H1 (cell line): ENCODE measurements around the gene TMEM236. TPM values are rescaled to one million over a fixed set of nuclear protein-coding genes. Genes with fewer than 3 reads are reported as not detected.

Experiments used
- CTCF ChIA-PET: fragments of 300-600 bp; sonication (Branson Sonifier 250); formaldehyde crosslinking; loops from one replicate; lab custom pipeline; 2021; ENCODE audit not compliant: partially characterized antibody; lab: Charles Lee
- POLR2A ChIA-PET: fragments of 300-600 bp; sonication (Branson Sonifier 250); formaldehyde crosslinking; loops from one replicate; lab custom pipeline; 2021; ENCODE audit warnings: inconsistent platforms; ENCODE audit not compliant: partially characterized antibody; lab: Charles Lee
- DNase-seq, 2 experiments: peaks; one replicate each; pipeline versions ENCODE4 v3.0.0 to v3.0.0-alpha.2; 2010 to 2022; ENCODE audit warnings: low spot score in 2 of 2, low read depth in 1 of 2, mixed read lengths in 1 of 2
- FAIRE-seq: peaks from 2 replicates; lab custom pipeline; 2011; peaks lifted over from hg19 to GRCh38; lab: Jason Lieb, UNC
- H2AFZ ChIP-seq: 2 replicates; pipeline ENCODE4 v1.8.1; 2012; ENCODE audit warnings: low read length, inconsistent platforms
- H2AK5ac ChIP-seq: 2 replicates; pipeline ENCODE4 v1.6.1; 2013; ENCODE audit warnings: low read depth, low read length
- H2BK120ac ChIP-seq: replicated peaks from 2 replicates; pipeline ENCODE3; 2013; ENCODE audit warnings: low read depth, low read length, inconsistent platforms
- H2BK12ac ChIP-seq: 2 replicates; pipeline ENCODE4 v1.6.1; 2013; ENCODE audit warnings: low read depth, low read length
- H2BK15ac ChIP-seq: 2 replicates; pipeline ENCODE4 v1.6.1; 2013; ENCODE audit warnings: low read length
- H2BK20ac ChIP-seq: 2 replicates; pipeline ENCODE4 v1.6.1; 2013; ENCODE audit warnings: low read length
- H2BK5ac ChIP-seq: 2 replicates; pipeline ENCODE4 v1.6.1; 2013; ENCODE audit warnings: low read depth, low read length
- H3K14ac ChIP-seq: 2 replicates; pipeline ENCODE4 v1.6.1; 2013; ENCODE audit warnings: inconsistent platforms; ENCODE audit not compliant: insufficient read length
- H3K18ac ChIP-seq: 2 replicates; pipeline ENCODE4 v1.6.1; 2013; ENCODE audit warnings: low read length; ENCODE audit errors: extremely low read depth
- H3K23ac ChIP-seq: 2 replicates; pipeline ENCODE4 v1.6.1; 2013; ENCODE audit warnings: inconsistent platforms; ENCODE audit not compliant: insufficient read length
- H3K23me2 ChIP-seq: 2 replicates; pipeline ENCODE4 v1.6.1; 2013; ENCODE audit warnings: low read depth, low read length
- H3K27ac ChIP-seq: 2 replicates; pipeline ENCODE4 v1.6.1; 2011; ENCODE audit warnings: low read depth, low read length, inconsistent platforms
- H3K27me3 ChIP-seq, 4 experiments: replicated peaks in 1 of 4; 1 replicate in 1 of 4; 2 replicates in 3 of 4; pipeline versions ENCODE4 v1.6.1 to v1.8.1; 2011 to 2013; ENCODE audit warnings: low read length in 3 of 4, mild to moderate bottlenecking in 3 of 4, inconsistent platforms in 2 of 4, mixed read lengths in 2 of 4, moderate library complexity in 1 of 4; ENCODE audit not compliant: control insufficient read depth in 3 of 4, insufficient read depth in 3 of 4; ENCODE audit errors: extremely low read depth in 1 of 4
- H3K36me3 ChIP-seq, 4 experiments: 2 replicates each; pipeline versions ENCODE4 v1.6.1 to v1.8.1; 2011 to 2013; ENCODE audit warnings: mild to moderate bottlenecking in 4 of 4, low read length in 3 of 4, moderate library complexity in 2 of 4, control low read depth in 1 of 4, inconsistent platforms in 1 of 4; ENCODE audit not compliant: insufficient read depth in 4 of 4, control insufficient read depth in 2 of 4
- H3K4ac ChIP-seq: replicated peaks from 2 replicates; pipeline ENCODE3; 2013; ENCODE audit warnings: low read length, low read depth, mixed read lengths, inconsistent platforms; ENCODE audit not compliant: insufficient read length
- H3K4me1 ChIP-seq, 4 experiments: replicated peaks in 1 of 4; 1 replicate in 1 of 4; 2 replicates in 3 of 4; pipeline versions ENCODE4 v1.6.1 to v1.8.1; 2011 to 2013; ENCODE audit warnings: low read length in 3 of 4, inconsistent platforms in 2 of 4, mixed read lengths in 1 of 4; ENCODE audit not compliant: insufficient read depth in 4 of 4, control insufficient read depth in 3 of 4
- H3K4me2 ChIP-seq, 2 experiments: 2 replicates each; pipeline versions ENCODE4 v1.6.1 to v1.8.1; 2011 to 2013; ENCODE audit warnings: low read depth in 2 of 2, low read length in 2 of 2, control low read depth in 1 of 2, inconsistent platforms in 1 of 2, mild to moderate bottlenecking in 1 of 2; ENCODE audit not compliant: insufficient read depth in 1 of 2
- H3K4me3 ChIP-seq, 4 experiments: fragments of 200-600, 300-600 bp in 1 of 4; sonication (generic), shearing (Covaris generic), sonication (Bioruptor Twin) in 1 of 4; 2 replicates each; pipeline versions ENCODE4 v1.5.1 to v1.8.1; 2011 to 2016; ENCODE audit warnings: low read length in 4 of 4, low read depth in 3 of 4, control low read depth in 2 of 4, inconsistent platforms in 2 of 4, mild to moderate bottlenecking in 2 of 4, mixed read lengths in 1 of 4, moderate library complexity in 1 of 4; ENCODE audit not compliant: insufficient read depth in 2 of 4; ENCODE audit errors: extremely low read depth in 1 of 4
- H3K56ac ChIP-seq: replicated peaks from 2 replicates; pipeline ENCODE3; 2013; ENCODE audit warnings: low read depth, mild to moderate bottlenecking, mixed read lengths, low read length, inconsistent platforms; ENCODE audit not compliant: insufficient read length
- H3K79me1 ChIP-seq: 2 replicates; pipeline ENCODE4 v1.6.1; 2013; ENCODE audit warnings: low read depth, low read length, control low read depth
- H3K79me2 ChIP-seq, 2 experiments: 2 replicates each; pipeline versions ENCODE4 v1.6.1 to v1.8.1; 2012 to 2013; ENCODE audit warnings: low read length in 2 of 2, mild to moderate bottlenecking in 2 of 2, inconsistent platforms in 1 of 2; ENCODE audit not compliant: insufficient read depth in 2 of 2, control insufficient read depth in 1 of 2
- H3K9ac ChIP-seq, 4 experiments: replicated peaks in 1 of 4; 1 replicate in 1 of 4; 2 replicates in 3 of 4; pipeline versions ENCODE4 v1.6.1 to v1.8.1; 2011 to 2013; ENCODE audit warnings: low read depth in 3 of 4, low read length in 3 of 4, control low read depth in 2 of 4, mild to moderate bottlenecking in 2 of 4, moderate library complexity in 2 of 4, inconsistent platforms in 1 of 4; ENCODE audit errors: extremely low read depth in 1 of 4
- H3K9me3 ChIP-seq, 2 experiments: 2 replicates each; pipeline versions ENCODE4 v1.6.1 to v1.8.1; 2012 to 2013; ENCODE audit warnings: mild to moderate bottlenecking in 2 of 2, moderate library complexity in 2 of 2, control low read depth in 1 of 2, inconsistent platforms in 1 of 2, low read depth in 1 of 2, low read length in 1 of 2, mixed read lengths in 1 of 2; ENCODE audit not compliant: insufficient read depth in 2 of 2
- H4K20me1 ChIP-seq, 2 experiments: replicated peaks in 1 of 2; 2 replicates each; pipeline versions ENCODE3 to v1.8.1; 2011 to 2013; ENCODE audit warnings: inconsistent platforms in 2 of 2, low read length in 2 of 2, mild to moderate bottlenecking in 1 of 2; ENCODE audit not compliant: insufficient read depth in 2 of 2, control insufficient read depth in 1 of 2
- H4K5ac ChIP-seq: 2 replicates; pipeline ENCODE4 v1.6.1; 2013; ENCODE audit warnings: low read length, low read depth, mixed read lengths, inconsistent platforms; ENCODE audit not compliant: insufficient read length
- H4K8ac ChIP-seq: 2 replicates; pipeline ENCODE4 v1.8.0; 2013; ENCODE audit warnings: mild to moderate bottlenecking, moderate library complexity, low read length, inconsistent platforms; ENCODE audit not compliant: insufficient read depth; ENCODE audit errors: extremely low read depth
- H4K91ac ChIP-seq: replicated peaks from 2 replicates; pipeline ENCODE3; 2013; ENCODE audit warnings: low read length, mixed read lengths, inconsistent platforms; ENCODE audit not compliant: insufficient read length
- EP300 ChIP-seq, 2 experiments: IDR thresholded peaks; 1 replicate in 1 of 2; 2 replicates in 1 of 2; pipeline ENCODE4 v1.6.1; 2011 to 2012; ENCODE audit warnings: low read depth in 2 of 2, low read length in 2 of 2, mild to moderate bottlenecking in 2 of 2, borderline replicate concordance in 1 of 2, inconsistent platforms in 1 of 2, moderate library complexity in 1 of 2
- HDAC2 ChIP-seq, 2 experiments: fragments of 300-600 bp in 1 of 2; sonication (generic) in 1 of 2; IDR thresholded peaks; 2 replicates each; pipeline ENCODE4 v1.6.1; 2011 to 2012; ENCODE audit warnings: low read depth in 2 of 2, low read length in 2 of 2, mild to moderate bottlenecking in 2 of 2, moderate library complexity in 2 of 2, borderline replicate concordance in 1 of 2, inconsistent platforms in 1 of 2
- MAX ChIP-seq: IDR thresholded peaks from 2 replicates; pipeline ENCODE4 v1.6.1; 2012; ENCODE audit warnings: inconsistent platforms
- SP4 ChIP-seq: IDR thresholded peaks from 2 replicates; pipeline ENCODE4 v1.6.1; 2012; ENCODE audit warnings: low read length, inconsistent platforms
- TAF7 ChIP-seq: optimal IDR thresholded peaks from 2 replicates; pipeline ENCODE3; 2011; ENCODE audit warnings: low read depth, mild to moderate bottlenecking, inconsistent platforms, low read length, moderate library complexity, borderline replicate concordance
- TCF12 ChIP-seq: IDR thresholded peaks from 2 replicates; pipeline ENCODE4 v1.6.1; 2011; ENCODE audit warnings: low read depth, mild to moderate bottlenecking, low read length
- WGBS, 2 experiments: shearing (Covaris generic) in 1 of 2; methylation state at CpG; one replicate each; pipeline versions ENCODE4 v1.1.6 to v1.1.7; 2013 to 2015; ENCODE audit warnings: low lambda C conversion rate in 2 of 2, mixed read lengths in 2 of 2, inconsistent platforms in 1 of 2, low coverage in 1 of 2, missing lambda C conversion rate in 1 of 2; ENCODE audit not compliant: insufficient replicate concordance in 2 of 2, insufficient coverage in 1 of 2, insufficient read length in 1 of 2; ENCODE audit errors: extremely low coverage in 1 of 2, missing lambda C conversion rate in 1 of 2; 5-methylcytosine and 5-hydroxymethylcytosine counted together
- polyA plus RNA-seq, 7 experiments: library from polyadenylated mRNA; depleted of rRNA in 3 of 7; stranded (reverse) in 5 of 7; unstranded in 2 of 7; fragments of >200 nt in 5 of 7; fragments of 200-250 nt in 2 of 7; gene quantifications; 1 replicate in 5 of 7; 2 replicates in 1 of 7; 4 replicates in 1 of 7; pipeline versions ENCODE4 v1.2.1 to v1.2.3, GENCODE V29; 2011 to 2013; ENCODE audit warnings: missing spikeins in 2 of 7, mixed read lengths in 2 of 7
- total RNA-seq: library from RNA; stranded (reverse); fragmentation: NEBNext Ultra II Directional; extraction: Animal tissue kit (Norgen Biotek cat#: 25700); gene quantifications from 2 replicates; pipeline ENCODE4 v1.2.1, GENCODE V29; 2021
- TF ChIP-seq, protein P1 (sequence below), 3 experiments: IDR thresholded peaks; 1 replicate in 2 of 3; 2 replicates in 1 of 3; pipeline versions ENCODE4 v1.5.1 to v1.6.1; 2011; ENCODE audit warnings: low read length in 3 of 3, mild to moderate bottlenecking in 3 of 3, inconsistent platforms in 2 of 3, low read depth in 1 of 3, moderate library complexity in 1 of 3; ENCODE audit not compliant: insufficient read depth in 1 of 3; ENCODE audit errors: control extremely low read depth in 1 of 3
- TF ChIP-seq, protein P2 (sequence below): IDR thresholded peaks from 2 replicates; pipeline ENCODE4 v1.6.1; 2012; ENCODE audit warnings: low read length, inconsistent platforms

TMEM236 gene
- total and polyA plus RNA-seq, 2 of the 8 experiments (the other 6 are each of a cell fraction or from before 2014, with no cell fraction given): 0.02 to 0.07 TPM

- H3K4me2 ChIP-seq: no peak overlapping the region
- ChIA-PET POLR2A (no interaction called here), CTCF (interaction anchor here (0.7 to 3.0 kb wide), 7 partner anchors 13 to 925 kb away, joined by 3 to 6 read pairs (median 3); partner anchors contain the start of gene MRC1)
- H4K20me1 ChIP-seq: no peaks in the 10 kb centered on the region
- no peaks in the 10 kb centered on the region for H3K4me1 ChIP-seq
- no peak overlapping the region for H2AFZ ChIP-seq
- no peak overlapping the region for H2BK5ac ChIP-seq
- H3K4ac ChIP-seq: no peak overlapping the region
- H3K79me1 ChIP-seq: no peaks in the 10 kb centered on the region
- no peak overlapping the region for H3K27ac ChIP-seq
- no peak overlapping the region for H3K23ac ChIP-seq
- H3K27me3 ChIP-seq: no peaks in the 10 kb centered on the region
- no peak overlapping the region for H2BK12ac ChIP-seq
- H4K8ac ChIP-seq: no peak overlapping the region; the same call in 1 of the 2 replicates
- H3K9me3 ChIP-seq: no peaks in the 10 kb centered on the region
- H3K18ac ChIP-seq: no peak overlapping the region
- no peak overlapping the region for H3K9ac ChIP-seq
- no peak overlapping the region for H3K4me3 ChIP-seq
- H3K23me2 ChIP-seq: no peaks in the 10 kb centered on the region
- H3K14ac ChIP-seq: no peak overlapping the region
- no peak overlapping the region for H3K56ac ChIP-seq
- no peak overlapping the region for H4K91ac ChIP-seq
- H2BK15ac ChIP-seq: no peak overlapping the region
- no peaks in the 10 kb centered on the region for H3K79me2 ChIP-seq
- FAIRE-seq: no peak
- WGBS, 2 experiments: 92% methylated on average over 2 of the region's 2 CpGs; no CpG with 5 or more reads in 1 of the 2 experiments
- H4K5ac ChIP-seq: no peak overlapping the region
- DNase-seq: peak in 1 of 2 experiments; percentile 7
- H2BK20ac ChIP-seq: no peak overlapping the region
- no peak overlapping the region for H2AK5ac ChIP-seq
- no peak overlapping the region for H2BK120ac ChIP-seq
- no peaks in the 10 kb centered on the region for H3K36me3 ChIP-seq
- TF ChIP-seq SP4 (no peak), HDAC2 (IDR thresholded peaks at IDR 0.05; ENCODE audit: borderline replicate concordance in 1 of 2, low read depth in 2 of 2, low read length in 2 of 2) (no peak), TCF12 (no peak), EP300 (IDR thresholded peaks at IDR 0.05; ENCODE audit: borderline replicate concordance in 1 of 2, low read depth in 2 of 2, low read length in 2 of 2) (no peak), TAF7 (no peak), MAX (no peak)
- TF ChIP-seq, protein P1, sequence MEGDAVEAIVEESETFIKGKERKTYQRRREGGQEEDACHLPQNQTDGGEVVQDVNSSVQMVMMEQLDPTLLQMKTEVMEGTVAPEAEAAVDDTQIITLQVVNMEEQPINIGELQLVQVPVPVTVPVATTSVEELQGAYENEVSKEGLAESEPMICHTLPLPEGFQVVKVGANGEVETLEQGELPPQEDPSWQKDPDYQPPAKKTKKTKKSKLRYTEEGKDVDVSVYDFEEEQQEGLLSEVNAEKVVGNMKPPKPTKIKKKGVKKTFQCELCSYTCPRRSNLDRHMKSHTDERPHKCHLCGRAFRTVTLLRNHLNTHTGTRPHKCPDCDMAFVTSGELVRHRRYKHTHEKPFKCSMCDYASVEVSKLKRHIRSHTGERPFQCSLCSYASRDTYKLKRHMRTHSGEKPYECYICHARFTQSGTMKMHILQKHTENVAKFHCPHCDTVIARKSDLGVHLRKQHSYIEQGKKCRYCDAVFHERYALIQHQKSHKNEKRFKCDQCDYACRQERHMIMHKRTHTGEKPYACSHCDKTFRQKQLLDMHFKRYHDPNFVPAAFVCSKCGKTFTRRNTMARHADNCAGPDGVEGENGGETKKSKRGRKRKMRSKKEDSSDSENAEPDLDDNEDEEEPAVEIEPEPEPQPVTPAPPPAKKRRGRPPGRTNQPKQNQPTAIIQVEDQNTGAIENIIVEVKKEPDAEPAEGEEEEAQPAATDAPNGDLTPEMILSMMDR (IDR thresholded peaks at IDR 0.05; ENCODE audit: control extremely low read depth in 1 of 3, insufficient read depth in 1 of 3, low read depth in 1 of 3, low read length in 3 of 3): peak; percentile 39 to 45 (median 41)
- TF ChIP-seq, protein P2, sequence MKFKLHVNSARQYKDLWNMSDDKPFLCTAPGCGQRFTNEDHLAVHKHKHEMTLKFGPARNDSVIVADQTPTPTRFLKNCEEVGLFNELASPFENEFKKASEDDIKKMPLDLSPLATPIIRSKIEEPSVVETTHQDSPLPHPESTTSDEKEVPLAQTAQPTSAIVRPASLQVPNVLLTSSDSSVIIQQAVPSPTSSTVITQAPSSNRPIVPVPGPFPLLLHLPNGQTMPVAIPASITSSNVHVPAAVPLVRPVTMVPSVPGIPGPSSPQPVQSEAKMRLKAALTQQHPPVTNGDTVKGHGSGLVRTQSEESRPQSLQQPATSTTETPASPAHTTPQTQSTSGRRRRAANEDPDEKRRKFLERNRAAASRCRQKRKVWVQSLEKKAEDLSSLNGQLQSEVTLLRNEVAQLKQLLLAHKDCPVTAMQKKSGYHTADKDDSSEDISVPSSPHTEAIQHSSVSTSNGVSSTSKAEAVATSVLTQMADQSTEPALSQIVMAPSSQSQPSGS: no peak
Observed at GRCh38 chr10:17781856-17782255, 29.9 kb downstream of the TMEM236 start.
